HuH-7.5 (cell line): ENCODE measurements around the gene TBL1XR1.
"Not testable (repeated sequence)": the region's sequence is repeated elsewhere in the genome, so short reads cannot be mapped to it uniquely, and the experiment has no call there.

Experiments
- DNase-seq: peaks from one replicate; pipeline ENCODE4 v3.0.0; 2011; ENCODE audit warnings: low spot score

TBL1XR1 gene

GRCh38 chr3:177208223-177208622 is 10.9 kb upstream of the TBL1XR1 start:
- DNase-seq: no peak

- no peak for DNase-seq
Measured at GRCh38 chr3:177206936-177207335, 9.7 kb upstream of the TBL1XR1 start.

- no peak for DNase-seq
Measured at GRCh38 chr3:177203689-177204395, 6.6 kb upstream of the TBL1XR1 start.

GRCh38 chr3:177203016-177203415 is 5.7 kb upstream of the TBL1XR1 start:
- not testable (repeated sequence) for DNase-seq

GRCh38 chr3:177201700-177202397 is 4.6 kb upstream of the TBL1XR1 start:
- no peak for DNase-seq

GRCh38 chr3:177199206-177199760 is 2.0 kb upstream of the TBL1XR1 start:
- no peak for DNase-seq

GRCh38 chr3:177197727-177198460 is 612 bp upstream of the TBL1XR1 start:
- DNase-seq: peak; percentile 91

GRCh38 chr3:177196456-177197040 is 734 bp downstream of the TBL1XR1 start:
- no peak for DNase-seq

GRCh38 chr3:177196008-177196455 is 1.2 kb downstream of the TBL1XR1 start:
- DNase-seq: no peak

- DNase-seq: no peak
Measured at GRCh38 chr3:177195242-177195991, 1.9 kb downstream of the TBL1XR1 start.

- no peak for DNase-seq
Measured at GRCh38 chr3:177194299-177194698, 3.0 kb downstream of the TBL1XR1 start.

- DNase-seq: no peak
Measured at GRCh38 chr3:177193688-177194268, 3.5 kb downstream of the TBL1XR1 start.

- DNase-seq: not testable (repeated sequence)
Measured at GRCh38 chr3:177193275-177193674, 4.0 kb downstream of the TBL1XR1 start.

- DNase-seq: no peak
Measured at GRCh38 chr3:177190756-177191681, 6.3 kb downstream of the TBL1XR1 start.

- DNase-seq: not testable (repeated sequence)
Measured at GRCh38 chr3:177190184-177190583, 7.1 kb downstream of the TBL1XR1 start.

- not testable (repeated sequence) for DNase-seq
Measured at GRCh38 chr3:177188325-177188724, 9.0 kb downstream of the TBL1XR1 start.

GRCh38 chr3:177186306-177186705 is 11.0 kb downstream of the TBL1XR1 start:
- DNase-seq: no peak

- no peak for DNase-seq
Measured at GRCh38 chr3:177185035-177185574, 12.2 kb downstream of the TBL1XR1 start.

- not testable (repeated sequence) for DNase-seq
Measured at GRCh38 chr3:177184602-177185001, 12.7 kb downstream of the TBL1XR1 start.

- no peak for DNase-seq
Measured at GRCh38 chr3:177182352-177182751, 14.9 kb downstream of the TBL1XR1 start.
